Neural progenitor cell (in vitro differentiated cells): ENCODE measurements around the gene CHMP4A. TPM values are rescaled to one million over a fixed set of nuclear protein-coding genes. Genes with fewer than 3 reads are reported as not detected.
A peak's percentile ranks its signal among the peaks of the same experiment; 100 is the strongest.

Source experiments
- DNase-seq: peaks from one replicate; pipeline ENCODE4 v3.0.0-alpha.2; 2016; ENCODE audit warnings: low spot score
- H2AFZ ChIP-seq: fragments of 200-600 bp; sonication (generic); replicated peaks from 2 replicates; pipeline ENCODE4 v1.6.1; 2016; ENCODE audit warnings: antibody characterized with exemption
- H3F3A ChIP-seq: fragments of 200-600 bp; sonication (generic); 2 replicates; pipeline ENCODE4 v1.6.1; 2016; ENCODE audit warnings: antibody characterized with exemption, low read depth
- H3K27ac ChIP-seq: fragments of 200-600 bp; sonication (generic); 2 replicates; pipeline ENCODE4 v1.5.1; 2016; ENCODE audit warnings: mild to moderate bottlenecking
- H3K27me3 ChIP-seq: fragments of 200-600 bp; sonication (generic); 2 replicates; pipeline ENCODE4 v1.6.1; 2016; ENCODE audit warnings: mild to moderate bottlenecking, moderate library complexity
- H3K36me3 ChIP-seq: fragments of 200-600 bp; sonication (generic); 2 replicates; pipeline ENCODE4 v1.5.1; 2016
- H3K4me1 ChIP-seq: fragments of 200-600 bp; sonication (generic); 2 replicates; pipeline ENCODE4 v1.6.1; 2016; ENCODE audit warnings: mixed run types
- H3K4me2 ChIP-seq: fragments of 200-600 bp; sonication (generic); 2 replicates; pipeline ENCODE4 v1.6.1; 2016
- H3K4me3 ChIP-seq: fragments of 200-600 bp; sonication (generic); 2 replicates; pipeline ENCODE4 v1.5.1; 2016
- H3K79me2 ChIP-seq: fragments of 200-600 bp; sonication (generic); 2 replicates; pipeline ENCODE4 v1.6.1; 2016; ENCODE audit warnings: low read depth
- H3K9ac ChIP-seq: fragments of 200-600 bp; sonication (generic); 2 replicates; pipeline ENCODE4 v1.6.1; 2016
- H3K9me3 ChIP-seq: fragments of 200-600 bp; sonication (generic); 2 replicates; pipeline ENCODE4 v1.5.1; 2016; ENCODE audit warnings: low read depth
- H4K20me1 ChIP-seq: fragments of 200-600 bp; sonication (generic); 2 replicates; pipeline ENCODE4 v1.6.1; 2016; ENCODE audit warnings: low read depth
- H3K27ac Mint-ChIP-seq: 3 replicates; pipeline ENCODE4 v1.8.0; 2021; ENCODE audit warnings: mixed read lengths
- H3K27me3 Mint-ChIP-seq: 2 replicates; pipeline ENCODE4 v1.8.0; 2022; ENCODE audit warnings: low read depth, mild to moderate bottlenecking, inconsistent platforms, moderate library complexity, mixed read lengths; ENCODE audit not compliant: insufficient read depth
- H3K36me3 Mint-ChIP-seq: 3 replicates; pipeline ENCODE4 v1.8.0; 2021; ENCODE audit warnings: mixed read lengths
- H3K4me1 Mint-ChIP-seq: 3 replicates; pipeline ENCODE4 v1.8.0; 2021; ENCODE audit warnings: mixed read lengths
- H3K4me3 Mint-ChIP-seq: 3 replicates; pipeline ENCODE4 v1.8.0; 2021; ENCODE audit warnings: mild to moderate bottlenecking, moderate library complexity, mixed read lengths
- H3K9me3 Mint-ChIP-seq: 3 replicates; pipeline ENCODE4 v1.8.0; 2020; ENCODE audit warnings: mixed read lengths
- CTCF ChIP-seq: fragments of 200-600 bp; sonication (generic); IDR thresholded peaks from 2 replicates; pipeline ENCODE4 v1.5.1; 2017; ENCODE audit warnings: antibody characterized with exemption, mild to moderate bottlenecking
- EZH2 ChIP-seq: fragments of 200-600 bp; sonication (generic); IDR thresholded peaks from 2 replicates; pipeline ENCODE4 v1.6.1; 2017; ENCODE audit warnings: antibody characterized with exemption, mild to moderate bottlenecking, moderate library complexity
- EZH2phosphoT487 ChIP-seq: fragments of 200-600 bp; sonication (generic); IDR thresholded peaks from 2 replicates; pipeline ENCODE4 v1.6.1; 2017; ENCODE audit warnings: antibody characterized with exemption
- total RNA-seq: library from RNA; depleted of rRNA; stranded (reverse); fragments of >200 nt; gene quantifications from 2 replicates; pipeline ENCODE4 v1.2.3, GENCODE V29; 2015; ENCODE audit warnings: low replicate concordance

The CHMP4A gene
- total RNA-seq, 1 donor from 2014 or later, result 35.3 TPM

GRCh38 chr14:24184104-24184970 is 29.0 kb downstream of the CHMP4A start:
- Histone ChIP-seq H3K27me3 (no peaks in the 10 kb centered on the region), H3K4me2 (no peak overlapping the region), H3K4me1 (peaks cover 6% of the 10 kb centered on the region), H3K9me3 (no peaks in the 10 kb centered on the region), H3K9ac (no peak overlapping the region), H3K4me3 (no peak overlapping the region), H3F3A (peaks cover 18% of the 10 kb centered on the region), H3K36me3 (no peaks in the 10 kb centered on the region), H2AFZ (no peak overlapping the region), H3K79me2 (peaks cover 15% of the 10 kb centered on the region), H4K20me1 (peaks cover 14% of the 10 kb centered on the region), H3K27ac (no peak overlapping the region)
- no peak overlapping the region for H3K27ac Mint-ChIP-seq
- DNase-seq, result no peak
- H3K36me3 Mint-ChIP-seq, result peaks cover 19% of the 10 kb centered on the region
- TF ChIP-seq EZH2 (no peak), EZH2phosphoT487 (no peak), CTCF (no peak)
- H3K4me1 Mint-ChIP-seq, result peaks cover 14% of the 10 kb centered on the region
- peaks cover 3% of the 10 kb centered on the region for H3K27me3 Mint-ChIP-seq
- no peak overlapping the region for H3K4me3 Mint-ChIP-seq
- H3K9me3 Mint-ChIP-seq, result no peaks in the 10 kb centered on the region

GRCh38 chr14:24183014-24183481 is 30.2 kb downstream of the CHMP4A start:
- Histone ChIP-seq H3K9me3 (no peaks in the 10 kb centered on the region), H2AFZ (no peak overlapping the region), H3K4me3 (no peak overlapping the region), H3F3A (peaks cover 8% of the 10 kb centered on the region), H3K4me1 (peaks cover 6% of the 10 kb centered on the region), H3K27me3 (no peaks in the 10 kb centered on the region), H3K4me2 (no peak overlapping the region), H4K20me1 (peaks cover 16% of the 10 kb centered on the region), H3K36me3 (no peaks in the 10 kb centered on the region), H3K79me2 (peaks cover 15% of the 10 kb centered on the region), H3K9ac (no peak overlapping the region), H3K27ac (no peak overlapping the region)
- Mint-ChIP-seq H3K4me1 (peaks cover 10% of the 10 kb centered on the region), H3K27me3 (peaks cover 3% of the 10 kb centered on the region), H3K36me3 (peaks cover 22% of the 10 kb centered on the region), H3K4me3 (no peak overlapping the region), H3K27ac (no peak overlapping the region), H3K9me3 (no peaks in the 10 kb centered on the region)
- TF ChIP-seq EZH2, result no peak
- TF ChIP-seq EZH2phosphoT487, result no peak
- TF ChIP-seq CTCF, result no peak
- DNase-seq, result no peak

- H3K9me3 ChIP-seq, result no peaks in the 10 kb centered on the region
- H3K4me2 ChIP-seq, result no peak overlapping the region
- Mint-ChIP-seq H3K36me3 (peaks cover 22% of the 10 kb centered on the region), H3K27ac (peak overlapping the region; percentile 90), H3K9me3 (no peaks in the 10 kb centered on the region), H3K4me3 (peak overlapping the region; percentile 22), H3K4me1 (peaks cover 4% of the 10 kb centered on the region), H3K27me3 (peaks cover 3% of the 10 kb centered on the region)
- H2AFZ ChIP-seq, result no peak overlapping the region
- no peaks in the 10 kb centered on the region for H3K27me3 ChIP-seq
- no peak overlapping the region for H3K4me3 ChIP-seq
- no peaks in the 10 kb centered on the region for H3K4me1 ChIP-seq
- H4K20me1 ChIP-seq, result peaks cover 16% of the 10 kb centered on the region
- H3K9ac ChIP-seq, result no peak overlapping the region
- no peak for DNase-seq
- H3K36me3 ChIP-seq, result no peaks in the 10 kb centered on the region
- no peak for TF ChIP-seq EZH2
- no peak for TF ChIP-seq CTCF
- no peak for TF ChIP-seq EZH2phosphoT487
- H3K79me2 ChIP-seq, result peaks cover 7% of the 10 kb centered on the region
- peaks cover 3% of the 10 kb centered on the region for H3F3A ChIP-seq
- H3K27ac ChIP-seq, result no peak overlapping the region
Measured at GRCh38 chr14:24182110-24182882, 31.0 kb downstream of the CHMP4A start.
